HG02970 (cell line): ENCODE measurements around the gene CAPN11.

ENCODE experiments used
- ATAC-seq: cut with Tn5 transposase; IDR thresholded peaks from one replicate; pipeline ENCODE4 v1.9.1; 2021; ENCODE audit warnings: mild to moderate bottlenecking, moderate library complexity, moderate number of reproducible peaks; ENCODE audit not compliant: unreplicated experiment, low FRiP score

The CAPN11 gene

GRCh38 chr6:44158770-44159228, at the start of gene CAPN11:
Gene CAPN11, plus strand, starts transcription at chr6:44158820. Its CDS starts 29 bp downstream, at chr6:44158849.
- no peak for ATAC-seq

DNA sequence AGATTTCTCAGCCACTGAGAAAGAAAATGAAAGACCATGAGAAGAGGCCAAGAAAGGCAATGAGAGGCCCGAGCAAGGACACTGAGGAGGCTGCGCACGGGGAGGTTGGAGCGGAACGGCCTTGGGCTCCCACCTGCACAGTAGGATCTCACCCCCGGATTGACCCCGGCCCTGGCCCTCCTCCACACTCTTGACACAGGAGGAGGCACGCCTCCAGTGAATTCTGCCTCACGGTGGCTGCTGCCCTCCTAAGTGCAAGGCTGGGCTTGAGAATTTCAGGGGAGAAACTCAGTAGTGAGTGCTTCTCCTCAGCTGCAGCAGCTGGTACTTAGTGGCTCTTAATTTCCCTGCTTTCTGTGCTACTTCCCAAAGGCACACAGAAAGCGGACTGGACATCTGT, 49.4 kb upstream of the CAPN11 start:
- no peak for ATAC-seq

DNA sequence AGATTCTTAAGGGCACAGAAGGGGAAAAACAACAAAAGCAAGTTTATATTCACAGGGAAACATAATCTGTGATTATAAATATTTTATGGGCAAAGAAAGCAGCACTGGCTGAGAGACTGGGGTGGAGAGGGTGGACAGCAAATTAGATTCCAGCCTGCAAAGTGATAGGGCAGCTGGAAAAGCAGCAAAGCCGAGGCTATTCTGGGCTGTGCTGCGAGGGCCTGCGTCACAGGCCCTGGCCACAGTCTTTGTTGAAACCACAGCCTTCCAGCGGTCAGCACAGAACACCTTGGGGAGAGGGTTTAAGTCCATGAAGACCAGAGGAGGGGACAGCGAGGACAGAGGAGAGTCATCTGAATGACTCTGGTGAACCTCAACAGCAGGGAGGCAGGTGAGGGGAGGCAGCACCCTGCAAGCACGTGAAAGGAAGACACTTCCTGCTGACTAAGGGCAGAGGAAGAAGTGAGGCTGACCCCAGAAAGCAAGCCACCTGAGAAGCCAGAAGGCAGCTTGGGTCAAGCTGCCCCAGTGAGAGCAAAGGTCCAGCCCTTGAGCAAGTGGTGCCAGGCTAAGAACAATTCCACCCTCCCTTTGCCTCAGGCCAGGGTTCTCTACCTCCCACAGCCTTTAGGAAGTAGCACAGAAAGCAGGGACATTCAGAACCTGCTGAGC, 48.5 kb upstream of the CAPN11 start:
- ATAC-seq, result no peak

DNA sequence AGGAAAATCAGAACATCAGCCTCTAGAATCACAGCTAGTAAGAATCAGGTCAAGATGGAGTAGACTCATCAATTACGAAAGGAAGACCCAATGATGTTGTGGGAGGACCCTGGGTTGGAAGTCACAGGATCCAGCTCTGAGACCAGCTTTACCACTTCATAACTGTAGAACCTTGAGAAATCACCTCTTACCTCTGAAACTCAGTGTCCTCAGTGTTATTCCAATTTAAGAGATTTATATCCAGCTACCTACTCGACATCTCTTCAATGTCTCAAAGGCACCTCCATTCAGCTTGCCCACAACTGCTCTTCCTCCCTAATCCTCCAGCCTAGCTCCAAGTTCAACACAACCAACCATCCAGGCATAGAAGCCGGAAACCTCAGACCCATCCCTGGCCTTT, 47.7 kb upstream of the CAPN11 start:
- ATAC-seq, result no peak

- no peak for ATAC-seq
These were observed 46.9 kb upstream of the CAPN11 start for GRCh38 chr6:44111434-44112417.

GRCh38 chr6:44113414-44113813, 45.2 kb upstream of the CAPN11 start:
- ATAC-seq, result no peak

DNA sequence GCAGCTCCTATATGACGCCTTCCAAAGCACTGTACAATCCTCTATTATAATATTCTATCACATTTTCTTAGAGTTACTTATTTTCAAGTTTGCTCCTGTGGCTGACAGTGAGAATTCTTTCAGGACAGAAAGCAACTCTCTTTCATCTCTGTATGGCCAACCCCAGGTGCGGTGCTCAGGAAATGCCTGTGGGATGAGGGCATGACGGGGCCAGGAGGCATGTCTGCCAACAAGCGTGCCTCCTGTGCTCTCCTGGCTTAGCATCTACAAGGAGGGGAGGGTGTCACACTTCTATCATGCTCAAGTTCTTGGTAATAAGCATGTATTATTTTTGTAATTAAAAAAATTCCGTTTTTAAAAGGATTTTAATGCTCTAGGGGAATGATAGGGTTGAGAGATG, 42.8 kb upstream of the CAPN11 start:
- ATAC-seq, result no peak

GRCh38 chr6:44116641-44117382, 41.8 kb upstream of the CAPN11 start:
- no peak for ATAC-seq

DNA sequence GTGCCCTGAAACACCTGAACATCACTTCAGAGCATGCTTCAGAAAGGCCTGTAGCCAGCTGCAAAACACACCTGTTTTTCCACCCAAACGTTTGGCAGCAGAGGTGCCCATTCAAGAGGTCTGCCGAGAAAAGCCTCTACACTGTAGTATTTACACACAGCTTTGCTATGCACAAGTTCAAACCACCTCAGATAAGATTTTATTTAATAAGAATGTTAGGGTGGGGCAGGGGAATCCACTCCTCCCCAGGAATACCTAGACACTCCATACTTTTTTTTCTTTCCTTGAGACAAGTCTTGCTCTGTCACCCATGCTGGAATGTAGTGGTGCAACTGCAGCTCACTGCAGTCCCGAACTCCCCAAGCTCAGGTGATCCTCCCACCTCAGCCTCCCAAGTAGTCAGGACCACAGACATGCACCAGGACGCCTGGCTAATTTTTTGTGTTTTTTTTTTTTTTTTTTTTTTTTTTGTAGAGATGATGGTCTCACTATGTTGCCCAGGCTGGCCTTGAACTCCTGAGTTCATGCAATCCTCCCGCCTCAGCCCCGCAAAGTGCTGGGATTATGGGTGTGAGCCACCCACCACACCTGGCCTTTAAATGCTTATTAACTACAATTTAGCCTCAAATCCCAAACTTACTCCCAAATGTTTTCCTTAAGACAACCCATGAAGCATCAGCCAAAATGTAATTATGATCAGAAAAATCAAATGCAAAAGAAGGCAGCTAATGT, 41.1 kb upstream of the CAPN11 start:
- no peak for ATAC-seq

DNA sequence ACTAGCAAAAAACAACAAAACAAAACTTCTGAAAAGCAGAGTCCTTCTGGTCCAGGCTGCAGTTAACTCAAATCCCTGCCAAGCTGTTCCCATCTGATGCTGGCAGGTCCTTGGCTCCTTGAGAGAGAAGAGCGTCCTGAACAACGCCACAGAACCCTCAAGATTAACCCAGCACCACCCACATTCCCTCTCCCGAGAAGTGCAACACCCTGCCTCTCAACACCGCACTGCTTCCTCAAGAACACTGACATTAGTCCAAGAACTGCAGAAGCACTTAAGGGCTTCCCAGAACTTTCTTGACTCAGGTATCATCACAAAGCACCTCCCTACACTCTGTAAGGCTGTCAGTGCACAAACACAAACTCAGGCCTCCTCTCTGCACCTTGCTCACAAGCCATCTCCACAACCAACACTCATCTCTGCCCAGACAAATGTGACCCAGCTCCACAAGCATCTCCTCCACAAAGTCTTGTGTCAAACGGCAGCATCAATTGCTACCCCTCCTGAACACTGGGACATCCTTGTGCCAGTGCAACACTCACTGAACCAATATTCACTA, 38.8 kb upstream of the CAPN11 start:
- ATAC-seq, result no peak

DNA sequence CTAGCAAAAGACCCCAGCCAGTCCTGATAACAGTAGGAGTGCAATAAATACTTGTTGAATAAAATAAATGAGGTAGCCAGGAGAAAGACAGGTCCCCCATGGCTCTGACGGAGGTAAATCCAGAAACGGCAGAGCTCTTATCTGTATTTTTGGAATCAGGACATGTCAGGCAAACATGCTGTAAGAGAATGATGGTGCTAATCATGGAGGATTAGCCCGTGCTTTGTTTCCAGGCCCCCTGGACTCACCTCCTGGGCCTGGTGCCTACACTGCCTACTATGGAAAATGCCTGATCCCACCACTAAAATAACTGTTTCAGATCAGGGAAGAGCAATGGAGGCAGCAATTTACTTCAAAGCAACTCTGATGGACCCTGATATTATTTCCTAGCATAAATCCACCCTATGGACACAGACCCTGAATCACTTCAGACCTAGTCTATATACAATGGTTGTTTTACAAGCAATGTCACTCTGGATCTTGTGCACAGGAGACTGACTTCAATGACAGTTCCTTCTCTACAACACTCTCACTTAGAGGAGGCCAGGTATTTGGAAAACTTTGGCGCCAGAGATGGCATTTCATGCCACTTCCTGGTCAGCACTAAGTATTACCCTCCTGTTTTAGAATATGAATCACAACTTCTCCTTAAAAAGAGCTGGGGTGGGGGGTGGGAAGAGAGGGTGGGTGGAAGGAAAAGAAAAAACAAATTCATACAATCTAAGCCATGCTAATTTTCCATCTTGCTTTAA, 37.8 kb upstream of the CAPN11 start:
- no peak for ATAC-seq

GRCh38 chr6:44122801-44123200, 35.8 kb upstream of the CAPN11 start:
- ATAC-seq, result no peak

GRCh38 chr6:44123544-44123943, 35.1 kb upstream of the CAPN11 start:
- ATAC-seq, result no peak

DNA sequence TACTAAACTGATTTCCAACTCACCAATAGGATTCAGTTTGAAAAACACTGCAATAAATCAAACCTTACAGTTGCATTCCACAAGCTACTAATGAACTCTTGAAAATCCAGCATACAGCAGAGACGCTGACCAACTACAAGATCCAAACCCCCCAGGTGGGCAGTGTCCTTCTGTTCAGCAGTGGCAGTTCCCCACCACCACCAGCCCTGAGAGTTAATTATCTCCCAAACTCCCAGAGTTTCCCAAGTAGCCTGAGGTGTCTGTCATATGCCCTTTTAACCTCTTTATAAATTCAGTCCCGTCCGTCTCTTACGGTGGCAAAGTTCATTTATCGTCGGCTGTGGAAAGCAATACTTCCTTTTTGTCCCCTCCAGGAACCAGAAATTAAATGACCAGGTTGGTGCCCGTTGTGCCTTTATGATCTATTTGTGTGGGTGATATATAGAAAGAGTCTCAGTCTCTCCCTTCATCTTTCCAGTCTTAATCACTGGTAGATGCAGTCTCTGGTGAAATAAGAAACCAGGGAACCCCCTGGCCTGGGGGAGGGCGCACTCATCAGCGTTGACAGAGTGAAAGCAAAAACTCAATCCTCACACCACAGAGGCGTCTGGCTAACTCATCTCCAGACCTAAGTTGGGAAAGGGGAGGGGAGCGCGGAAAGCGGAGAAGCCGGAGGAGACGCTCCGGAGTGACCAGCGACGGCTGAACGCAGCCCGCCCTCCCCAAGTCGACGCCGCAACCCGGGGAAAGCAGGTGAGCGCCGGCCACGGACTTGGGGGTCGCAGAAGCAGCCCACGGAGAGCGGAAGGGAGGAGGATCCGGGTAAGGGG, 32.1 kb upstream of the CAPN11 start:
- ATAC-seq, result peak; percentile 36

- peak; percentile 77 for ATAC-seq
These were observed 31.2 kb upstream of the CAPN11 start, which contains the start of the genes MRPL14 and TMEM63B for GRCh38 chr6:44127186-44128019. Gene MRPL14, minus strand, starts transcription at chr6:44127452. Its CDS starts 10,841 bp downstream, at chr6:44116611. Gene TMEM63B, plus strand, starts transcription at chr6:44127554. Its CDS starts 7,031 bp downstream, at chr6:44134585.

DNA sequence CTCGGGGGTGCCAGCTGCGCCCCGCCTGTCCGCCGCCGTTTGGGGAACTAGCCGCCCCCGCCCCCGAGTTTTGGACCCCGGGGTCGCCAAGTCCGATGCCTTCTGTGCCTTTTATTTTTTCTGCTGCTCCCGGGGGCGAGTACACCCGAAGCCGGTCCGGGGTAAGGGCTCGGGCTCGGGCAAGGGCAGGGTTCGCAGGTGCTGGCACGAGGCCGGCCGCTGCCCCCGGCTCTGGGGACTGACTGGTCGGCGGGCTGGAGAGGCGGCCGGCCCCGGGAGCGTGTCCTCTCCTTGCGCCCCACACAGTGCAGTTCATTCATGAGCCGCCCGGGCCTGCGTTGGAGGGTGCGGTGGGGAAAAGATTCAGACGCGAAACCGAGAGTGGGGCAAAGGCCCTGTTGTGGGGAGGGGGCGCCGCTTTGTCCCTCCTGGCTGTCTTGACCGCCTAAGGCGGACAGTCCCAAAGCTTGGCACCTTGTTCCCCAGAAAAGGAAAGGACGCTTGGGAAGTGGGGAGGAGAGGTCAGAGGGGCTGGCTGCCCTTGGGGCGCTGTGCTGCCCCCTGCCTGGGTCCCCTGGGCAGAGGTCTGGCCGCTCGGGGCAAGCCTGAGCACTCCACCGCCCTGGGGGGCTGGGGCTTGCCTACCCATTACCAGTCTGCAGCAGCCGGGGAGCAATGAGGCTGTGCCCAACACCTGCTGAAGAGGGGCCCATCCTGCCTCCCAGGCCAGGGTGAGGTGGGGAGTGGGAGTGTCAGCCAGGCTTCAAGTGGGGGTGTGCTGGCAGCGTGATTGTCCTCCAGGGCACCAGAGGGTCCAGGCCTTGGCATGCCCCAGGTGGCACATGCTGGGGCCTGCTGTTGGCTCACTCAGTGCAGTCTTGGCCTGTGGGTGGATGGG, 30.4 kb upstream of the CAPN11 start:
- no peak for ATAC-seq
